Right ventricle myocardium superior (tissue), 1 donor: ENCODE data around the gene LDHA. TPM values are rescaled to one million over a fixed set of nuclear protein-coding genes. Genes with fewer than 3 reads are reported as not detected.

ENCODE experiments used
- ATAC-seq: fragments of 200-7000 bp; cut with Tn5 transposase; one replicate; pipeline ENCODE4 v1.9.1; 2020; ENCODE audit warnings: mild to moderate bottlenecking; ENCODE audit not compliant: poor library complexity
- DNase-seq: peaks from one replicate; pipeline ENCODE4 v3.0.0-alpha.2; 2020
- intact Hi-C: fragments of 100-400 bp; cut with DNase I; formaldehyde crosslinking; loops from one replicate; pipeline ENCODE4 v1.11.2; 2022
- long read RNA-seq: library from polyadenylated mRNA; unstranded; transcript quantifications from one replicate; pipeline ENCODE4 v2.0.0, GENCODE V29; 2021
- total RNA-seq: library from RNA; stranded (reverse); fragmentation: NEBNext Ultra II Directional; extraction: Animal tissue kit (Norgen Biotek cat#: 25700); gene quantifications from one replicate; pipeline ENCODE4 v1.2.1, GENCODE V29; 2021
- donor health status: DM: no; HTN: yes; CAD: no; lungs with severe emphysema.

The LDHA gene
- total RNA-seq: 302 TPM
- long read RNA-seq, transcript LDHA-220 (7 exons, 1,288 nt): minor isoform, 5 of 374 reads
- long read RNA-seq, transcript LDHA-202 (5 exons, 2,169 nt): minor isoform, 27 of 374 reads
- long read RNA-seq, transcript LDHA-205 (8 exons, 2,416 nt): major isoform, 308 of 374 reads
- long read RNA-seq, partial matches to known transcripts: 26 of 374 reads
- long read RNA-seq, other reads (novel, unspliced or antisense): 4 of 374 reads

DNA sequence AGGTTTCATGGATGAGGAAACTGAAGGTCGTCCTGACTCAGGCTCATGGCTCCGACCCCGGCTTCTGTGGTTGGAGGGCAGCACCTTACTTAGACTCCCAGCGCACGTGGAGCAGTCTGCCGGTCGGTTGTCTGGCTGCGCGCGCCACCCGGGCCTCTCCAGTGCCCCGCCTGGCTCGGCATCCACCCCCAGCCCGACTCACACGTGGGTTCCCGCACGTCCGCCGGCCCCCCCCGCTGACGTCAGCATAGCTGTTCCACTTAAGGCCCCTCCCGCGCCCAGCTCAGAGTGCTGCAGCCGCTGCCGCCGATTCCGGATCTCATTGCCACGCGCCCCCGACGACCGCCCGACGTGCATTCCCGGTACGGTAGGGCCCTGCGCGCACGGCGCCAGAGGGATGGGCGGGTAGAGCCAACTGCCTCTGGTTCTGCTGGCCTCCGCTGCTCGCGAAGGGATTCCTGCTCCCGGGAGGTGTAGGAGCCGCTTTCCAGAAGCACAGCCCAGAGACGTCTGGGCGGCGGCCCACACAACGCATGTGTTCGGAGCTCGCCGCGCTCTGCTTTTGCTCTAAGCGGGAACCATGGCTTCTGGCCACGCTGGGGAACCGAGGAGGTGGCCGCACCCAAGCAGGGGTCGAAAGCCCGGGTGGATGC is at the start of gene LDHA:
LDHA (plus strand) TSS at position 289 of the 653 bp plus-strand sequence. CDS start 2,280 bp downstream, outside the sequence.
- peak; percentile 91 for ATAC-seq
- peak; percentile 100 for DNase-seq

DNA sequence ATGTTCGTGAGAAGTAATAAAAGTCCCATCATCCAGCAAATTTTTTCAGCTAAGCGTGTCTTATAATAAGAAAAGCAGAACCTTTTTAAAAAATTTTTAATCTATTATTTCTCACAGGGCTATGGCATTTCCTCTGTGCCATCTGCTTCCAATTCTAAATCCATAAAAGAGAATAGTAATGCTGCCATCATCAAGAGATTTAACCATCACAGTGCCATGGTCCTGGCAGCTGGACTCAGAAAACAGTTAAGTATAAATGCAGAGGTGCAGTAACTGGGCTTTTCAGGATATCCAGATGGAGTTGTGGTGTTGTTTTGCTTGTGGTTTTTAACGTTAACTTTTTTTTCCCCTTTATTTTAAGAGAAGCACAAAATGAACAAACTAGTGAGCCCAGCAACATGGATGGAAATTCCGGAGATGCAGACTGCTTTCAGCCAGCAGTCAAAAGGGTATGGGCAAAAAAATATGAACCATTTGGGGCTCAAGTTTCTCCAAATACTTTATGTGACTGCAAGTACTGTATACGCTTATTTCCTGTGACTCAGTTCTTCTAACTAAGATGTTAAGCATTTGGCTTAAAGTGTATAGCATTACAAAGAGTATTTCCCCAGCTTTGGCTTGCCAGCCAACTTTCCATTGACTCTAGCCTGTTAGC is 46.8 kb upstream of the LDHA start:
- intact Hi-C loops: no loop called here
- ATAC-seq (no peak), DNase-seq (no peak)

More for the DNA sequence above, at the start of gene LDHA:
- intact Hi-C loops: no loop called here

- intact Hi-C loops: no loop called here
- ATAC-seq (no peak), DNase-seq (no peak)
Observed at GRCh38 chr11:18352581-18352980, 41.8 kb upstream of the LDHA start.

DNA sequence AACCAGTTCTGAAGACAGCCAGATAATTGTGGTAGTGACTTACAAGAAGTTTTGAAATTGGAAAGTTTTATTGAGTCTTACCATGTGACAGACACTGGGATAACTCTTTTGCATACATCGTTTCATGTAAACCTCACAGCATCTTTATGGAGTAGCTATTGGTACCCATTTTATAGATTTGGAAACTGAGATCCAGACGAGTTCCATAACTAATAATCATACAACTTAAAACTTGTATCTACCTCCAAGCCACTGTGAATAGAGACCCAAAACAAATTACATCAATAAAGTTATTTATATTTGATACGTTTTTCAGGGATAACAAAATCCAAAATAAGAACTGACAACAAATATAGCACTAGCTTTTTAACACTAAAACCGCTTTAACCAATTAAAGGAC is 35.7 kb upstream of the LDHA start:
- intact Hi-C loops: no loop called here
- no peak for DNase-seq
- ATAC-seq: no peak

- intact Hi-C loops: no loop called here
- no peak for ATAC-seq
- DNase-seq: no peak
Observed at GRCh38 chr11:18361154-18361553, 33.2 kb upstream of the LDHA start.

GRCh38 chr11:18364495-18365073 is 29.8 kb upstream of the LDHA start:
- no peak for ATAC-seq
- no peak for DNase-seq
- intact Hi-C loops: no loop called here

DNA sequence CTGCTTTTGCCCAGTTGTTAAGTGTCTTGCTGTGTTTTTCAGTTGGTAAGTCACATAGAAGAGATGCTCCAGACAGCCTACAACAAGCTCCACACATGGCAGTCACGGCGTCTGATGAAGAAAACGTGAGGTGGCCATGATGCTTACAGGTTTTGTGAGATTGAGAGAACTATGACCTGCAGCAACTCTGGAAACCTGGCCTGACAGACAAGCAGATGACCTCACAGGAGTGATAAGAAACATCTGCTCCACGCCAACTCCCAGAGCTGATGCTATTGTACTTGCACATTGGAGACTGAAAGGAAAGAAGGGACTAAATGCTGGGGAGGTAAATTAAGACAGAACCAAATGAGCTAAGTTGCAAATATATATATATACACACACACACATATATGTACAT is 28.6 kb upstream of the LDHA start:
- ATAC-seq (no peak), DNase-seq (no peak)
- intact Hi-C loops: no loop called here

DNA sequence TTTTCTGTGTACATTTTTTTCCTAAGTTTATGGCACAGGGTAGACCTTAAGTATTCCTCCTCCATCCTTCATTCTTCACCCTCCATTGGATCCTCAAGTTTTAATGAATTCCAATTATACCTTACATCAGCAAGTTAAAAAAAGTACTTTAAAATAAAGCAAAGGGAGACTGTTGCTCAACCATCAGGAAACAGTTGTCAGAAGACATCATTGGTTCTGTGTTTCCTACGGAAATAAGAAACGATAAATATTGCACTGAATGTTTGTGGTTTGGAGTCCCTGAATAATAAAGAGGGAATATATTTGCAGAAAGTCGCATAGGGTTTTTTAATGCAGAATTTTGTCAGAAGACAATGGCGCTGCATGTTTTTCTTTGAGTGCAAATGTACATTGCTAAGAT is 28.1 kb upstream of the LDHA start:
- DNase-seq (no peak), ATAC-seq (no peak)
- intact Hi-C loops: no loop called here

- ATAC-seq: no peak
- DNase-seq: no peak
- intact Hi-C loops: no loop called here
Observed at GRCh38 chr11:18367431-18367830, 26.9 kb upstream of the LDHA start.

- intact Hi-C loops: no loop called here
- ATAC-seq: no peak
- DNase-seq: no peak
Observed at GRCh38 chr11:18368221-18368620, 26.1 kb upstream of the LDHA start.

DNA sequence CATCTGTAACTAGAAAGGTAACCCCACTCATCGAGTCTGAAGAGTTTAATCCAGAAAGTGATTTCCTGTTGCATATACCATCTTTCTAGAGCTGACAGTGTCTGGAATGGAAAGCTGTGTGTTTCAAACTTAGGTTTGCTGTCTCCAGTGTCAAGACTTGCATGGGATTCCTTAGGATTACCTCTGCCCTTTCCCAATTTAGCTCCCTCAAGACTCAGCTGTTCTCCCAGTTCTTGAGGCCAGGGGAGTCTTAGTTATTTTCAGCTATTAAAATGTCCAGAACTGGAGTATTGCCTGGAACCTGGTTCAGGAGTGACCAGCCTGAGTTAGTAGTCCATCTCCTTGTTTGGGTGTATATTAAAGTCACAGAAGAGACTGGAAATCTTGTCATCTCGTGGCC is 25.0 kb upstream of the LDHA start:
- intact Hi-C loops: no loop called here
- no peak for ATAC-seq

GRCh38 chr11:18371279-18371678 is 23.1 kb upstream of the LDHA start:
- ATAC-seq: no peak
- intact Hi-C loops: no loop called here

More for the DNA sequence above, 25.0 kb upstream of the LDHA start:
- DNase-seq: no peak

GRCh38 chr11:18372201-18372600 is 22.2 kb upstream of the LDHA start:
- DNase-seq: no peak
- intact Hi-C loops: no loop called here
- no peak for ATAC-seq

More at GRCh38 chr11:18371279-18371678, 23.1 kb upstream of the LDHA start:
- no peak for DNase-seq

- DNase-seq (no peak), ATAC-seq (no peak)
- intact Hi-C loops: no loop called here
Observed at GRCh38 chr11:18374956-18375355, 19.4 kb upstream of the LDHA start.

DNA sequence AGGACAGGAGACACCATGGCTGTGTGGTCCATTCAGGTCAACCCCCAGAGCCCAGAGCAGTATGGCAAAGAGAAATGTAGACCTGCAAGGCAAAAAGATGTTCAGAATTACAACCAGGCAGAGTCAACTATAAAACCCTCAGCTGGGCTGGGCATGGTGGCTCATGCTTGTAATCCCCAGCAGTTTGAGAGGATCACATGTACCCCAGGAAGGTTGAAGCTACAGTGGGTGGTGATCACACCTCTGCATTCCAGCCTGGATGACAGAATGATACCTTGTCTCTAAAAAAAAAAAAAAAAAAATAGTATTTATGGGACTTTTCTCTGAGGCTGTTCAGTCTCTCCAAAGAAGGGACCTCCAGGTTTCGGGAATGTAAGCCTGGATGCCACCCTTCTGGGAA is 18.4 kb upstream of the LDHA start:
- intact Hi-C loops: no loop called here
- DNase-seq: no peak
- no peak for ATAC-seq

- ATAC-seq (no peak), DNase-seq (no peak)
- intact Hi-C loops: no loop called here
Observed at GRCh38 chr11:18379201-18379600, 15.2 kb upstream of the LDHA start.

- intact Hi-C loops: no loop called here
- ATAC-seq (peak; percentile 95), DNase-seq (peak; percentile 81)
Observed at GRCh38 chr11:18383388-18384156, 10.8 kb upstream of the LDHA start.

DNA sequence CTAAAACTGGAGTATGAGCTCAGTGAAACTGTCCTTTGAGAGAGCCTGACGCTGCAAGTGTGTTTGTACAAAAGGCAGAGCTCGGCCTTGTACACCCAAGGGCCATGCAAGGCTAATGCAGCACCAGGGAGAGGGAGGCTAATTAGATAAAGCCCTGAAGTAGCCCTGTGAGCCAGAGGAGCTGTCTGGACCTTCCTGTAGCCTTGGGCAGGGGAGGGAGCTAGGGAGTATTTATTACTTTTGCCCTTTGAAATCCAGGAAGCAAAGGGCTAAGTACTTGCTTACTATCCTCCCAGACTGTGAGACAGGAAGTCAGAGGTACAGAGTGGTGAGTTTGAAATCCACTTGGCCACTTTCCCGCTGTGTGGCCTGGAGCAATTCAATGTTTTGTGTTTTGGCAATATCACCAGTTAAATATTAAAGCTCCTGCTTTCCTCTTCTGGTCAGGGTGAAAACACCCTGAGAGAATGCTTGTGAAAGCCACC is 10.2 kb upstream of the LDHA start:
- intact Hi-C loops: no loop called here
- DNase-seq: peak; percentile 59
- peak; percentile 82 for ATAC-seq

- DNase-seq (no peak), ATAC-seq (no peak)
- intact Hi-C loops: no loop called here
Observed at GRCh38 chr11:18390088-18390487, 4.3 kb upstream of the LDHA start.
